Measurements from ENCODE around the gene AGGF1.

DNA sequence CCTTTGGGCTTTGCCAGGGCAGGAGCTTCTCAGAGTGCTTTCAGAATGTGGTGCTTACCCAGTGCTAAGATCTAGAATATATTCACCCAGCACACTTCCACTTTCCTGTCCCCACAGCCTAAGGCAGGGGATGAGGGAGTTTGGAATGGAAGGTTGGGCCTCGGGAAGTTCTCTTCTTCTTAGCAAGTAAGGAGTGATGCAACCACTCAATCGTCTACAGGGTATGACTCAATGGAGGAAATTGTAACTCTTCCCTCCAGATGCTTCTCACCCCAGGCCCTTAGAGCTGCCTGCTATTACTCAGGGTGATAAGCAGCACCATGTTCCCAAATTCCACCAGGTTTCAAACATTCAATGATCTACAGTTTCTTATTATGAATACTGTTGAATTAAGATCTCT, 30.8 kb upstream of the AGGF1 start:
- TF ChIP-seq POLR2A (IDR thresholded peaks at IDR 0.05) (no peak), CTCF (IDR thresholded peaks at IDR 0.05) (no peak), EP300 (IDR thresholded peaks at IDR 0.05) (no peak), POLR2AphosphoS5 (IDR thresholded peaks at IDR 0.05) (no peak)
